Osteoblast (primary cell): ENCODE results near the gene JPT1. TPM values are rescaled to one million over a fixed set of nuclear protein-coding genes. Genes with fewer than 3 reads are reported as not detected.

Source experiments
- DNase-seq: peaks from one replicate; pipeline ENCODE4 v3.0.0; 2011; ENCODE audit warnings: low spot score, mixed read lengths; ENCODE audit not compliant: insufficient read length; ENCODE audit errors: missing footprints
- H2AFZ ChIP-seq: 2 replicates; pipeline ENCODE4 v1.6.0; 2011; ENCODE audit warnings: mild to moderate bottlenecking, low read length
- H3K27ac ChIP-seq: 2 replicates; pipeline ENCODE4 v1.5.1; 2011; ENCODE audit warnings: mild to moderate bottlenecking, low read depth, low read length, moderate library complexity
- H3K27me3 ChIP-seq: 2 replicates; pipeline ENCODE4 v1.6.0; 2012; ENCODE audit warnings: mild to moderate bottlenecking, control low read depth, inconsistent platforms, low read length, moderate library complexity; ENCODE audit not compliant: insufficient read depth
- H3K36me3 ChIP-seq: 2 replicates; pipeline ENCODE4 v1.5.1; 2011; ENCODE audit warnings: mild to moderate bottlenecking, low read length, control low read depth, moderate library complexity; ENCODE audit not compliant: insufficient read depth
- H3K4me1 ChIP-seq: 2 replicates; pipeline ENCODE4 v1.5.1; 2011; ENCODE audit warnings: mild to moderate bottlenecking, low read length, control low read depth, moderate library complexity; ENCODE audit not compliant: insufficient read depth
- H3K4me2 ChIP-seq: 2 replicates; pipeline ENCODE4 v1.6.0; 2011; ENCODE audit warnings: mild to moderate bottlenecking, low read length; ENCODE audit not compliant: insufficient read depth
- H3K4me3 ChIP-seq: fragments of 200-600 bp; sonication (generic); 3 replicates; pipeline ENCODE4 v1.5.1; 2012; ENCODE audit warnings: mild to moderate bottlenecking, low read length, inconsistent platforms; ENCODE audit not compliant: insufficient read depth
- H3K79me2 ChIP-seq: 2 replicates; pipeline ENCODE4 v1.6.0; 2012; ENCODE audit warnings: mild to moderate bottlenecking, low read length, control low read depth, inconsistent platforms; ENCODE audit not compliant: insufficient read depth
- H3K9me3 ChIP-seq: 2 replicates; pipeline ENCODE4 v1.5.1; 2011; ENCODE audit warnings: low read depth, low read length, control low read depth
- H4K20me1 ChIP-seq: 2 replicates; pipeline ENCODE4 v1.6.0; 2012; ENCODE audit warnings: mild to moderate bottlenecking, low read length, control low read depth; ENCODE audit not compliant: insufficient read depth
- total RNA-seq: library from RNA; depleted of rRNA; stranded (reverse); fragments of >200 nt; gene quantifications from 2 replicates; pipeline ENCODE4 v1.2.3, GENCODE V29; 2012
- TF ChIP-seq, protein P1 (sequence below): IDR thresholded peaks from 2 replicates; pipeline ENCODE4 v1.5.1; 2011; ENCODE audit warnings: mild to moderate bottlenecking, low read depth, low read length, moderate library complexity; ENCODE audit errors: extremely low read depth

Gene JPT1
- total RNA-seq, 1 donor = 60.8 TPM

DNA sequence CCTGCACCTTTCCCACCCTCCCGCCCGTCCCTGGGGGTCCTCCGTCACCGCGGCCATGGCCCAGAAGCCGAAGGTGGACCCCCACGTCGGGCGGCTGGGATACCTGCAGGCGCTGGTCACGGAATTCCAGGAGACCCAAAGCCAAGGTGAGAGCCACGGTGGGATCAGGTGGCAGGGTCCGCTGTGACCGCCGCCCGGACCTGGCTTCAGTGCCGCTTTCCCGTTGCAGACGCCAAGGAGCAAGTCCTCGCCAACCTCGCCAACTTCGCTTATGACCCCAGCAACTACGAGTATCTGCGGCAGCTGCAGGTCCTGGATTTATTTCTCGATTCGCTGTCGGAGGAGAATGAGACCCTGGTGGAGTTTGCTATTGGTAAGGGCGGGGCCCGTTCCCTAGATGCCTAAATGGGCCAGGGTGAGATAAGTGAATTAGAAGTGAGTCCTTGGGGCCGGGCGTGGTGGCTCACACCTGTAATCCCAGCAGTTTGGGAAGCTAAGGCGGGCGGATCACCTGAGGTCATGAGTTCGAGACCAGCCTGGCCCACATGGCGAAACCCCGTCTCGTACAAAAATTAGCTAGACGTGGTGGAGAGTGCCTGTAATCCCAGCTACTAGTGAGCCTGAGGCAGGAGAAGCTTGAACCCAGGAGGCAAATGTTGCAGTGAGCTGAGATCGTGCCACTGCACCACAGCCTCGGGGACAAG is 43.9 kb downstream of the JPT1 start:
- TF ChIP-seq, protein P1, sequence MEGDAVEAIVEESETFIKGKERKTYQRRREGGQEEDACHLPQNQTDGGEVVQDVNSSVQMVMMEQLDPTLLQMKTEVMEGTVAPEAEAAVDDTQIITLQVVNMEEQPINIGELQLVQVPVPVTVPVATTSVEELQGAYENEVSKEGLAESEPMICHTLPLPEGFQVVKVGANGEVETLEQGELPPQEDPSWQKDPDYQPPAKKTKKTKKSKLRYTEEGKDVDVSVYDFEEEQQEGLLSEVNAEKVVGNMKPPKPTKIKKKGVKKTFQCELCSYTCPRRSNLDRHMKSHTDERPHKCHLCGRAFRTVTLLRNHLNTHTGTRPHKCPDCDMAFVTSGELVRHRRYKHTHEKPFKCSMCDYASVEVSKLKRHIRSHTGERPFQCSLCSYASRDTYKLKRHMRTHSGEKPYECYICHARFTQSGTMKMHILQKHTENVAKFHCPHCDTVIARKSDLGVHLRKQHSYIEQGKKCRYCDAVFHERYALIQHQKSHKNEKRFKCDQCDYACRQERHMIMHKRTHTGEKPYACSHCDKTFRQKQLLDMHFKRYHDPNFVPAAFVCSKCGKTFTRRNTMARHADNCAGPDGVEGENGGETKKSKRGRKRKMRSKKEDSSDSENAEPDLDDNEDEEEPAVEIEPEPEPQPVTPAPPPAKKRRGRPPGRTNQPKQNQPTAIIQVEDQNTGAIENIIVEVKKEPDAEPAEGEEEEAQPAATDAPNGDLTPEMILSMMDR = no peak
- no peaks in the 10 kb centered on the region for H3K36me3 ChIP-seq
- peak overlapping the region; percentile 80 for H3K4me3 ChIP-seq
- H3K9me3 ChIP-seq = no peaks in the 10 kb centered on the region
- H2AFZ ChIP-seq = peak overlapping the region; percentile 79
- H3K27me3 ChIP-seq = no peaks in the 10 kb centered on the region
- H4K20me1 ChIP-seq = no peaks in the 10 kb centered on the region
- H3K4me1 ChIP-seq = peaks cover 9% of the 10 kb centered on the region
- peaks cover 12% of the 10 kb centered on the region for H3K79me2 ChIP-seq
- no peak overlapping the region for H3K27ac ChIP-seq
- peak overlapping the region; percentile 95 for H3K4me2 ChIP-seq
- peak; percentile 89 for DNase-seq

DNA sequence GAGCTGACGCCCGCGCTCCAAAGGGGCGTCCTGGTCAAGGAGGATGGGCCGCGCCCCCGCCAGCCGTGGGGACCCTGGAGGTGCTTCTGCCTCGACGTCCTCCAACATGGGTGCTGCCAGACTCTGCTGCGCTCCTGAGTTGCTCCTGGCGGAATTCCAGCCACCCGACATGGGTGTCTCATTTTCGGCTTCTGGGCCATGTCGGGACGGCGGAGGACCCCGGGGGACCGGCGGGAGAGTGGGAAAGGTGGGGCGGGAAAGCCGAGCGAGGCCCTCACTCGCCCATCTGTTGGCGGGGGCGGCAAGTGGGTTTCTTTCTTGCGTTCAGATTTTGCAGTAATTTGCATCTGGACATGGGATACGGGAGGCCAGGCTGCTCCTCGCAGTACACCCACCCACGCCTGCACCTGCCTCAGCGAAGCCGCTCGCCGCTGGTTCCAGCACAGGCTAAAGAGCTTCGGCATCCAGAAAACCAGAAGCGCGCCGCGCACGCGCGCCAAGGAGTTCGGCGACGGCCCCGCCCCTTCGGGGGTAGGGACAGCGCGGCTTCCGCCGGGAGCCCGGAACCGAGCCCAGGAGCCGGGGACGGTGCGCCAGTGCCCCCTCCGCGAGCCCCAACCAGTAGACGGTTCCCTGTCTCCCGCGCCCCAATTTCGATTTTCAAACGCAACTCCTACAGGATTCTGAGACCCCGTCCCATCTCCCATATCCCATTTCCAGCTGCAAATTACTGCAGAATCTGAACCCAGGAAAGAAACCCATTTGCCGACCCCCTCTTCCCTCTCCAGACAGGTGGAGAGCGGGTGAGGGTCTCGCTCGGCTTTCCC is 44.7 kb downstream of the JPT1 start, which contains the start of gene ARMC7:
TSS of gene ARMC7 (plus strand) at position 563 of the 827 bp plus-strand sequence. CDS start 320 bp downstream, outside the sequence.
- Histone ChIP-seq H3K4me3 (peak within 1 kb of the TSS; percentile 80), H2AFZ (peak within 1 kb of the TSS; percentile 79), H3K9me3 (no peaks in the 10 kb centered on the region), H3K4me2 (peak within 1 kb of the TSS; percentile 95), H3K4me1 (peaks cover 8% of the 10 kb centered on the region), H3K27ac (no peak within 1 kb of the TSS), H3K79me2 (peaks cover 8% of the 10 kb centered on the region), H4K20me1 (no peaks in the 10 kb centered on the region), H3K36me3 (no peaks in the 10 kb centered on the region), H3K27me3 (no peaks in the 10 kb centered on the region)
- TF ChIP-seq, protein P1 = no peak
- peak; percentile 99 for DNase-seq

DNA sequence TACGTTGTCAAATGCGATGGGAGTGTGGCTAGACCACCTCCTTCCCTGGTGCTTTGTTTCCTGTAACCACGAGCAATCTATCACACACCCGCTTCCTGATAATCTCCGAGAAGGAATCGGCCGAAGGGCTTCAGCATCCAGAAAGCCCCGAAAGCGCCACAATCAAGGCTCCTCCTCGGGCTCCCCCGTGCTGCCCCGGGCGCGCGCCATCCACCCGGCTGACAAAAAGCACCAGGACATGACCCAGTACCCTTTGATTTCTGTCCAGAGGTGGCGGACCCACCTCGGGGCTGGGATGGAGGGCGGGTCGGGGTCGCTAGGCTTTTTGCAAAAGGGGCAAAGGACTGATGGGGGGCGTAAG is 45.3 kb downstream of the JPT1 start:
- no peak overlapping the region for H3K27ac ChIP-seq
- peaks cover under 1% of the 10 kb centered on the region for H3K36me3 ChIP-seq
- H4K20me1 ChIP-seq = no peaks in the 10 kb centered on the region
- H3K27me3 ChIP-seq = no peaks in the 10 kb centered on the region
- TF ChIP-seq, protein P1 = no peak
- peaks cover 3% of the 10 kb centered on the region for H3K4me1 ChIP-seq
- H3K4me2 ChIP-seq = peak overlapping the region; percentile 95
- DNase-seq = peak; percentile 79
- peak overlapping the region; percentile 79 for H2AFZ ChIP-seq
- no peaks in the 10 kb centered on the region for H3K9me3 ChIP-seq
- peaks cover 8% of the 10 kb centered on the region for H3K79me2 ChIP-seq
- peak overlapping the region; percentile 80 for H3K4me3 ChIP-seq

DNA sequence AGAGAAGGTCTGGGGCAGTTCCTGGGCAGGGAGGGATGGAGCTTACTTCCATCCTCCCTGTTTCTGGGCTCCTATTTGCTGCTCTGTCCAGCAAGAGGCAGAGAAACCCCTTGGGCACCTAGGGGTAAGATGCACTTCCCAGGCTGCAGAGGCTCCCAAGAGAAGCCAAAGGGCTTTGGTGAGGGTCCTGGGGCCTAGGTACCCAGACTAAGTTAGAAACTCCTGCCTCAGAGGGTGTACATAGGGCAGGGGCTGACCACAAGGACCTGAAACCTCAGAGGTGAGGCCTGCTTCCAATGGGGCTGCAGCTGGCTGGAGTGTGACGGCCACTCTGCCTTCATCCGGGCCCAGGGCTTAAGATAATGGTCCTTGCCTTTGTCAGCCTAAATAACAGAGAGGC is 46.1 kb downstream of the JPT1 start:
- no peaks in the 10 kb centered on the region for H4K20me1 ChIP-seq
- H3K27me3 ChIP-seq = no peaks in the 10 kb centered on the region
- TF ChIP-seq, protein P1 = no peak
- peaks cover 3% of the 10 kb centered on the region for H3K4me1 ChIP-seq
- peaks cover 3% of the 10 kb centered on the region for H3K36me3 ChIP-seq
- no peak overlapping the region for H3K4me2 ChIP-seq
- no peak overlapping the region for H3K27ac ChIP-seq
- H3K4me3 ChIP-seq = no peak overlapping the region
- H3K79me2 ChIP-seq = peaks cover 8% of the 10 kb centered on the region
- peak; percentile 14 for DNase-seq
- no peaks in the 10 kb centered on the region for H3K9me3 ChIP-seq
- H2AFZ ChIP-seq = no peak overlapping the region
